HepG2 (cell line): ENCODE results near the gene CLPTM1. TPM values are rescaled to one million over a fixed set of nuclear protein-coding genes. Genes with fewer than 3 reads are reported as not detected.
A peak's percentile ranks its signal among the peaks of the same experiment; 100 is the strongest.

Experiments used
- BCL6 ChIP-seq: IDR thresholded peaks from 2 replicates; pipeline ENCODE4 v1.6.1; 2016; ENCODE audit warnings: missing genetic modification reagents, missing compliant biosample characterization
- CBX5 ChIP-seq: sonication (generic); formaldehyde crosslinking; IDR thresholded peaks from 2 replicates; pipeline ENCODE4 v1.4.0; 2020; ENCODE audit warnings: missing genetic modification reagents, borderline replicate concordance
- CENPX ChIP-seq: sonication (generic); formaldehyde crosslinking; IDR thresholded peaks from 2 replicates; pipeline ENCODE4 v1.9.0; 2021; ENCODE audit warnings: mild to moderate bottlenecking, missing genetic modification reagents, moderate library complexity
- CSRNP1 ChIP-seq: sonication (generic); formaldehyde crosslinking; IDR thresholded peaks from 2 replicates; pipeline ENCODE4 v1.8.1; 2023; ENCODE audit warnings: mild to moderate bottlenecking, missing genetic modification reagents
- ELF3 ChIP-seq: IDR thresholded peaks from 2 replicates; pipeline ENCODE4 v1.6.1; 2016; ENCODE audit warnings: missing genetic modification reagents, missing compliant biosample characterization
- NCOA5 ChIP-seq: sonication (generic); formaldehyde crosslinking; IDR thresholded peaks from 2 replicates; pipeline ENCODE4 v1.4.0; 2020; ENCODE audit warnings: missing genetic modification reagents
- NFE2L1 ChIP-seq: sonication (generic); formaldehyde crosslinking; IDR thresholded peaks from 2 replicates; pipeline ENCODE4 v1.4.0; 2020; ENCODE audit warnings: missing genetic modification reagents, mild to moderate bottlenecking, borderline replicate concordance
- PBX3 ChIP-seq: sonication (generic); formaldehyde crosslinking; IDR thresholded peaks from 2 replicates; pipeline ENCODE4 v1.8.1; 2023; ENCODE audit warnings: missing genetic modification reagents, inconsistent platforms, borderline replicate concordance
- RXRA ChIP-seq: sonication (generic); formaldehyde crosslinking; IDR thresholded peaks from 2 replicates; pipeline ENCODE4 v1.5.1; 2020; ENCODE audit warnings: missing genetic modification reagents
- SETDB1 ChIP-seq: sonication (generic); formaldehyde crosslinking; IDR thresholded peaks from 2 replicates; pipeline ENCODE4 v1.5.1; 2020; ENCODE audit warnings: missing genetic modification reagents, mild to moderate bottlenecking, borderline replicate concordance
- SRSF9 ChIP-seq: fragments of 200-400 bp; formaldehyde crosslinking; IDR thresholded peaks from 2 replicates; pipeline ENCODE4 v1.6.1; 2018; ENCODE audit warnings: borderline replicate concordance, mild to moderate bottlenecking, low read depth, low read length; ENCODE audit not compliant: insufficient read depth, poor library complexity, severe bottlenecking
- TRIM22 ChIP-seq: fragments of 450-650 bp; IDR thresholded peaks from 2 replicates; pipeline ENCODE4 v1.6.1; 2017
- U2AF1 ChIP-seq: fragments of 200-400 bp; formaldehyde crosslinking; optimal IDR thresholded peaks from 2 replicates; pipeline ENCODE3; 2017; ENCODE audit warnings: mild to moderate bottlenecking, low read depth, low read length
- ZNF12 ChIP-seq: sonication (generic); formaldehyde crosslinking; IDR thresholded peaks from 2 replicates; pipeline ENCODE4 v1.5.0; 2020; ENCODE audit warnings: missing genetic modification reagents
- ZNF44 ChIP-seq: sonication (generic); formaldehyde crosslinking; IDR thresholded peaks from 2 replicates; pipeline ENCODE4 v1.5.1; 2020; ENCODE audit warnings: mild to moderate bottlenecking, missing genetic modification reagents
- ZNF572 ChIP-seq: sonication (generic); formaldehyde crosslinking; IDR thresholded peaks from 2 replicates; pipeline ENCODE4 v1.5.1; 2020; ENCODE audit warnings: mild to moderate bottlenecking, missing genetic modification reagents
- ZNF678 ChIP-seq: sonication (generic); formaldehyde crosslinking; IDR thresholded peaks from 2 replicates; pipeline ENCODE4 v1.4.0; 2020; ENCODE audit warnings: mild to moderate bottlenecking, missing genetic modification reagents
- polyA plus RNA-seq, 8 experiments: library from polyadenylated mRNA; depleted of rRNA in 3 of 8; stranded (reverse) in 7 of 8; unstranded in 1 of 8; fragments of >200 nt; fragmentation: Illumina TruSeq in 4 of 8; extraction: Trizol in 4 of 8; gene quantifications; 2 replicates each; pipeline versions ENCODE4 v1.2.1 to v1.2.3, GENCODE V29; 2011 to 2016; ENCODE audit warnings: low read depth in 4 of 8, missing spikeins in 1 of 8, mixed read lengths in 1 of 8; ENCODE audit not compliant: insufficient read depth in 1 of 8
- total RNA-seq, 5 experiments: library from RNA; depleted of rRNA; stranded (reverse); fragments of >200 nt; fragmentation: Illumina TruSeq; extraction: Trizol; gene quantifications; 2 replicates each; pipeline ENCODE4 v1.2.3, GENCODE V29; 2016; ENCODE audit warnings: low read depth in 1 of 5
- TF ChIP-seq, protein P1 (sequence below): sonication (generic); formaldehyde crosslinking; IDR thresholded peaks from 2 replicates; pipeline ENCODE4 v1.4.0; 2020; ENCODE audit warnings: missing genetic modification reagents, borderline replicate concordance
- TF ChIP-seq, protein P2 (sequence below): sonication (generic); formaldehyde crosslinking; IDR thresholded peaks from 2 replicates; pipeline ENCODE4 v1.4.0; 2020; ENCODE audit warnings: missing genetic modification reagents

CLPTM1 gene
- total and polyA plus RNA-seq, 2 of the 13 experiments (the other 11 are each of a cell fraction or from before 2014, with no cell fraction given), result 34.9 to 42.8 TPM

DNA sequence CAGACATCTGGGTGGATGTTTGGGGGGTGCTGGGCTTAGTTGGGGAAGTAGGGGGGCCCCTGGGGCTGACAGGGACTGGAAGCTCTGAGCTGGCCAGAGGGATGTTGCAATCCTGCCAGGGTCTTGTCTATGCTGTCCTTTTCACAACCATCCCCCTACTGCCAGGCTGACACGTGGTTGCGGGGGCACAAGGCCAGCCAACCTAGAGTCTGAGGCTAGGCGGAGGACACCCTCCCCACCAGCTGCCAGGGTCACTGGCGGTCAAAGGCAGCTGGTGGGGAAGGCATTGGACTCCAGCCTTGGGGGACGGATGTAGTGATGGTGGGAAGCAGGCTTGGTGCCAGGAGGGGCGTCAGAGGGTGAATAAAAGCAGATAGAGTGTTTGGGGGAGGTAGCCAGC, 42.3 kb upstream of the CLPTM1 start (continued):
- TF ChIP-seq NFE2L1 (no peak), CENPX (CRISPR knock-in tag) (no peak), PBX3 (CRISPR knock-in tag) (no peak), ZNF678 (CRISPR knock-in tag) (0 out of 2 replicates have a peak, but pooled peaks have one; percentile 45), TRIM22 (no peak), SETDB1 (CRISPR knock-in tag) (no peak), ZNF12 (CRISPR knock-in tag) (peak; percentile 14; the same call in 1 of the 2 replicates), CBX5 (CRISPR knock-in tag) (peak; percentile 66; the same call in 1 of the 2 replicates), NCOA5 (CRISPR knock-in tag) (no peak), ZNF44 (CRISPR knock-in tag) (no peak), BCL6 (peak; percentile 91), RXRA (CRISPR knock-in tag) (peak; percentile 99), SRSF9 (no peak), ELF3 (CRISPR knock-in tag) (peak; percentile 57; the same call in 1 of the 2 replicates), CSRNP1 (CRISPR knock-in tag) (no peak), ZNF572 (CRISPR knock-in tag) (no peak), U2AF1 (no peak)
- TF ChIP-seq, protein P1, sequence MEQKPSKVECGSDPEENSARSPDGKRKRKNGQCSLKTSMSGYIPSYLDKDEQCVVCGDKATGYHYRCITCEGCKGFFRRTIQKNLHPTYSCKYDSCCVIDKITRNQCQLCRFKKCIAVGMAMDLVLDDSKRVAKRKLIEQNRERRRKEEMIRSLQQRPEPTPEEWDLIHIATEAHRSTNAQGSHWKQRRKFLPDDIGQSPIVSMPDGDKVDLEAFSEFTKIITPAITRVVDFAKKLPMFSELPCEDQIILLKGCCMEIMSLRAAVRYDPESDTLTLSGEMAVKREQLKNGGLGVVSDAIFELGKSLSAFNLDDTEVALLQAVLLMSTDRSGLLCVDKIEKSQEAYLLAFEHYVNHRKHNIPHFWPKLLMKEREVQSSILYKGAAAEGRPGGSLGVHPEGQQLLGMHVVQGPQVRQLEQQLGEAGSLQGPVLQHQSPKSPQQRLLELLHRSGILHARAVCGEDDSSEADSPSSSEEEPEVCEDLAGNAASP (CRISPR knock-in tag), result peak; percentile 97
- TF ChIP-seq, protein P2, sequence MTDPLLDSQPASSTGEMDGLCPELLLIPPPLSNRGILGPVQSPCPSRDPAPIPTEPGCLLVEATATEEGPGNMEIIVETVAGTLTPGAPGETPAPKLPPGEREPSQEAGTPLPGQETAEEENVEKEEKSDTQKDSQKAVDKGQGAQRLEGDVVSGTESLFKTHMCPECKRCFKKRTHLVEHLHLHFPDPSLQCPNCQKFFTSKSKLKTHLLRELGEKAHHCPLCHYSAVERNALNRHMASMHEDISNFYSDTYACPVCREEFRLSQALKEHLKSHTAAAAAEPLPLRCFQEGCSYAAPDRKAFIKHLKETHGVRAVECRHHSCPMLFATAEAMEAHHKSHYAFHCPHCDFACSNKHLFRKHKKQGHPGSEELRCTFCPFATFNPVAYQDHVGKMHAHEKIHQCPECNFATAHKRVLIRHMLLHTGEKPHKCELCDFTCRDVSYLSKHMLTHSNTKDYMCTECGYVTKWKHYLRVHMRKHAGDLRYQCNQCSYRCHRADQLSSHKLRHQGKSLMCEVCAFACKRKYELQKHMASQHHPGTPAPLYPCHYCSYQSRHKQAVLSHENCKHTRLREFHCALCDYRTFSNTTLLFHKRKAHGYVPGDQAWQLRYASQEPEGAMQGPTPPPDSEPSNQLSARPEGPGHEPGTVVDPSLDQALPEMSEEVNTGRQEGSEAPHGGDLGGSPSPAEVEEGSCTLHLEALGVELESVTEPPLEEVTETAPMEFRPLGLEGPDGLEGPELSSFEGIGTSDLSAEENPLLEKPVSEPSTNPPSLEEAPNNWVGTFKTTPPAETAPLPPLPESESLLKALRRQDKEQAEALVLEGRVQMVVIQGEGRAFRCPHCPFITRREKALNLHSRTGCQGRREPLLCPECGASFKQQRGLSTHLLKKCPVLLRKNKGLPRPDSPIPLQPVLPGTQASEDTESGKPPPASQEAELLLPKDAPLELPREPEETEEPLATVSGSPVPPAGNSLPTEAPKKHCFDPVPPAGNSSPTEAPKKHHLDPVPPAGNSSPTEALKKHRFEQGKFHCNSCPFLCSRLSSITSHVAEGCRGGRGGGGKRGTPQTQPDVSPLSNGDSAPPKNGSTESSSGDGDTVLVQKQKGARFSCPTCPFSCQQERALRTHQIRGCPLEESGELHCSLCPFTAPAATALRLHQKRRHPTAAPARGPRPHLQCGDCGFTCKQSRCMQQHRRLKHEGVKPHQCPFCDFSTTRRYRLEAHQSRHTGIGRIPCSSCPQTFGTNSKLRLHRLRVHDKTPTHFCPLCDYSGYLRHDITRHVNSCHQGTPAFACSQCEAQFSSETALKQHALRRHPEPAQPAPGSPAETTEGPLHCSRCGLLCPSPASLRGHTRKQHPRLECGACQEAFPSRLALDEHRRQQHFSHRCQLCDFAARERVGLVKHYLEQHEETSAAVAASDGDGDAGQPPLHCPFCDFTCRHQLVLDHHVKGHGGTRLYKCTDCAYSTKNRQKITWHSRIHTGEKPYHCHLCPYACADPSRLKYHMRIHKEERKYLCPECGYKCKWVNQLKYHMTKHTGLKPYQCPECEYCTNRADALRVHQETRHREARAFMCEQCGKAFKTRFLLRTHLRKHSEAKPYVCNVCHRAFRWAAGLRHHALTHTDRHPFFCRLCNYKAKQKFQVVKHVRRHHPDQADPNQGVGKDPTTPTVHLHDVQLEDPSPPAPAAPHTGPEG, result no peak
